ENCODE measurements around the gene HOXA7. TPM values are rescaled to one million over a fixed set of nuclear protein-coding genes. Genes with fewer than 3 reads are reported as not detected.
A peak's percentile ranks its signal among the peaks of the same experiment; 100 is the strongest.

The HOXA7 gene
- total and polyA plus RNA-seq, 8 donors, result 0.98 to 34.8 (median 1.2) TPM; not detected in 1

DNA sequence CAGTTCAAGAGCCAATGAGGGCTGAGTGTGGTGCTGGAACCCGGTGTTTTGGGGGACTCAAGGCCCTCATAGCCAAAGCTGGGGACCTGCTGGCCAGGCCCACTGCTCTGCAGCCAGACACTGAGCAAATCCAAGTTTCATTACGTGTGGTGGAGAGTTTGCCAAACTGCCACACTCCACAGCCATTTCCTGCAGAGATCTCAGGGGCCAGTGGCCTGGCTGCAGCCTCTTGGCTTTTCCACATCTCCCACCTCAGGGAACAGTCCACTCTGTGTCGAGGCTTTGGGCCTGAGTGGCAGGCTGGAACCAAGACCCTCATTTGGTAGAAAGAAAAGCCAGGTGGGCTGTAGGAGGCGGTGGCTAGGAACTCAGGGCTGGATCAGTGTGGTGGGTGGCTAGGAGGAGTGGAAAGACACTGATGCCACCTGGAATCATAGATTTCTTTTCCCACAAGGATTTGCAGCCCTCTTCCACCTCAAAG is 25.4 kb upstream of the HOXA7 start:
- H3K9me3 ChIP-seq, result peaks cover 0 to 6% (median 0%) of the 10 kb centered on the region in 4 donors
- no peak overlapping the region for H3K4me3 ChIP-seq
- H3K27me3 ChIP-seq, result peaks cover 60 to 100% (median 93%) of the 10 kb centered on the region in 3 donors
- TF ChIP-seq, protein P1, sequence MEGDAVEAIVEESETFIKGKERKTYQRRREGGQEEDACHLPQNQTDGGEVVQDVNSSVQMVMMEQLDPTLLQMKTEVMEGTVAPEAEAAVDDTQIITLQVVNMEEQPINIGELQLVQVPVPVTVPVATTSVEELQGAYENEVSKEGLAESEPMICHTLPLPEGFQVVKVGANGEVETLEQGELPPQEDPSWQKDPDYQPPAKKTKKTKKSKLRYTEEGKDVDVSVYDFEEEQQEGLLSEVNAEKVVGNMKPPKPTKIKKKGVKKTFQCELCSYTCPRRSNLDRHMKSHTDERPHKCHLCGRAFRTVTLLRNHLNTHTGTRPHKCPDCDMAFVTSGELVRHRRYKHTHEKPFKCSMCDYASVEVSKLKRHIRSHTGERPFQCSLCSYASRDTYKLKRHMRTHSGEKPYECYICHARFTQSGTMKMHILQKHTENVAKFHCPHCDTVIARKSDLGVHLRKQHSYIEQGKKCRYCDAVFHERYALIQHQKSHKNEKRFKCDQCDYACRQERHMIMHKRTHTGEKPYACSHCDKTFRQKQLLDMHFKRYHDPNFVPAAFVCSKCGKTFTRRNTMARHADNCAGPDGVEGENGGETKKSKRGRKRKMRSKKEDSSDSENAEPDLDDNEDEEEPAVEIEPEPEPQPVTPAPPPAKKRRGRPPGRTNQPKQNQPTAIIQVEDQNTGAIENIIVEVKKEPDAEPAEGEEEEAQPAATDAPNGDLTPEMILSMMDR (IDR thresholded peaks at IDR 0.05), result no peak
- TF ChIP-seq POLR2A (IDR thresholded peaks at IDR 0.05) (no peak), EP300 (IDR thresholded peaks at IDR 0.05) (no peak), POLR2AphosphoS5 (IDR thresholded peaks at IDR 0.05) (no peak)
- intact Hi-C loops (cut with DNase I; ENCODE audit: low total_unique reads), result no loop called here
- no peaks in the 10 kb centered on the region for H3K36me3 ChIP-seq
- 34 to 57% (median 42%) methylated on average over 4 of the region's 4 CpGs for WGBS, 5 donors
- H3K4me1 ChIP-seq, result peaks cover 25 to 46% (median 39%) of the 10 kb centered on the region in 4 donors
- DNase-seq, result peak in 1 of 2 donors; percentile 5
- H3K27ac ChIP-seq, result no peak overlapping the region

DNA sequence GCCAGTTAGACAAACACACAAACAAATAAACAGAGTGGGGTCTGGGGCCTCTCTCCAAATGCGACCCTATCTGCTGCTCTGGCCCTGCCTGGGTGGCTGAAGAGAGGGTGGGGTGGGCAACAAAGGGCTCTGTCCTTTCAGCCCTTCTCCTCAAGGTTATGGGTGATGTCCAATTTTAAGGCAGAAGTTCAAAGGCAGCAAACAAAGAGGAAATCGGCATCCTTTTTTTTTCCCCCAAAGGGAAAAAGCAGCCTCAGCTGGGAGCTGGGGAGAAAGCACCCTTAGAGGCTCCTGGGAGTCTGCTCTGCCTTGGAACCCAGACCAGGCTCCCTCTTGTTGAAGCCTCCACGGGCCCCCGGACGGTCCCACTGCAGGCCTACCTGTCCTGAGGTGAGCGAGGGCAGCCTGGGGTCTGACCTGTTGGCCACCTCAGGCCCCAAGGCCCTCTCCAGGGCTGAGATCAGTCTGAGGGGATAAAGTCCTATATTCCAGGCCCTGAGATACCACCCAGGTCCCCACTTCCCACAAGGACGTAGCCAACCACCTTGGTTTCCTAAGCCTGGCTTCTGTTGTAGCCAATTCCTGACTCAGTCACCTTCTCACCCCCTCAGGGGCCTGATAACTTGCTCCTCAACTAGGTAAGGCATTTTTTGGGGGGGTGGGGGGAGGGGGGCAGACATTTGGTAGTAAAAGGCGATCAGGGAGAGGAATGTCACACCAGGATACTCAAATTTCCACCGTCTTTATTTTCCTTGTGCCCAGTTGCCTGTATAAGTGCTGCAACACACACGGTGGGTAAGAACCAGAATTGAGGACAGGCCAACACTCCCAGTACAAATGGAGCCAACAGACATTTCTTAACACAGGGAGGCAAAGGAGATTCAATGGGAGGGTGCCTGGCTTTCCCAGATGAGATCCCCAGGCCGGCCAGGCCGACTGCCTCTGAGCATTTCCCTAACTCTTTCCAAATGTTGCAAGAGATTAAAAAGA is 24.3 kb upstream of the HOXA7 start:
- Histone ChIP-seq H3K9me3 (peaks cover 0 to 6% (median 0%) of the 10 kb centered on the region in 4 donors), H3K36me3 (no peaks in the 10 kb centered on the region), H3K27me3 (peaks cover 51 to 100% (median 93%) of the 10 kb centered on the region in 3 donors), H3K4me1 (peaks cover 25 to 40% (median 36%) of the 10 kb centered on the region in 4 donors), H3K27ac (no peak overlapping the region), H3K4me3 (no peak overlapping the region)
- intact Hi-C loops (cut with DNase I; ENCODE audit: low total_unique reads), result no loop called here
- TF ChIP-seq, protein P1 (IDR thresholded peaks at IDR 0.05), result no peak
- TF ChIP-seq POLR2A (IDR thresholded peaks at IDR 0.05) (no peak), POLR2AphosphoS5 (IDR thresholded peaks at IDR 0.05) (no peak), EP300 (IDR thresholded peaks at IDR 0.05) (no peak)
- 45 to 56% (median 52%) methylated on average over 12 of the region's 12 CpGs for WGBS, 5 donors
- DNase-seq, result no peak

DNA sequence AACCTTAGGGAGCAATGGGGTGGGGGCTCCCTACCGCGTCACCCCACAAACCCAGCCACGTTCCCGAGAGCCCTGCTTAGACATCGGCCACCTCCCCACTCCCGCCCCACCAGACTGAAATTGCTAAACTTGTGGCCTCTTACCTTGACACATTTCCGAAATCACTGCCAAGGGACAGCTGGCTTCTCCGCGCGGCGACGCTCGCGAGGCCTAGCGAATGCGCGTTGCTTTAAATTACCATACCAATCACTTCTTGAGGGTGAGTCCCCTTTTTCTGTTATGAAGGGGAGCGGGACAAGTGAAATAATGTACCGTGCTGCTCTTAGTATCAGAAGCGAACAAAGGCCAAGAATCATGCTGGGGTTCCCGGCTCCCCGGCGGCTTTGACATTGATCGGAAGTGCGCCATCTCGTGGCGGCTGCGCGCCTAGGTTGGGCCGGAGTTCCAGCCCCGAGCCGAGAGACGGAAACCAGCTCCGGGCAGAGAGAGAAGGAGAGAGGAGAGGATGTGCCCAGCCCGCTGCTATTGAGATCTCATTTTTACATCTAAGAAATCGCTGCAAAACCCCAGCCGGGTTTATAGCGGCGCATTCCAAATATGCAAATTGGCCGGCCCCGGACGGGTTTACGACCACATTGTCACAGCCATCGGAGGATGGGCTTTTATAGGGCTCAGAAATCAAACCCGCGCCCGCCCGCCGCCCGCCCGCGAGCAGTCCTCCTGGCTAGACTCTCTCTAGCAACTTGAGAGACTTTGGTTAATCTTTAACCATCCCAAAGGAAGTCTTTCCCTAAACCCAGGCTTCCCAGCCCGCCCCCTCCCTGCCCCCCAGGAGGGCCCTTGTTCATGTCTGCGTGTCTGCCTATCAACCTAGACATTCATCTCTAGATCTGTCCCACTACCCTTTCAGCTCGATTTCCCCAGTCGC is 23.3 kb upstream of the HOXA7 start:
- Histone ChIP-seq H3K36me3 (no peaks in the 10 kb centered on the region), H3K9me3 (peaks cover 0 to 6% (median 0%) of the 10 kb centered on the region in 4 donors), H3K4me1 (peaks cover 19 to 31% (median 28%) of the 10 kb centered on the region in 4 donors), H3K27me3 (peaks cover 49 to 100% (median 93%) of the 10 kb centered on the region in 3 donors), H3K4me3 (peak overlapping the region in 2 of 4 donors; percentile 13 to 24), H3K27ac (no peak overlapping the region)
- intact Hi-C loops (cut with DNase I; ENCODE audit: low total_unique reads), result loop anchor here (10.0 kb wide), 1 partner anchor 1305 kb away; no protein-coding TSS in a partner anchor
- peak; percentile 47 to 87 for DNase-seq
- 9 to 15% (median 11%) methylated on average over 51 to 56 of the region's 56 CpGs for WGBS, 5 donors
- TF ChIP-seq POLR2AphosphoS5 (IDR thresholded peaks at IDR 0.05), result no peak
- TF ChIP-seq, protein P1 (IDR thresholded peaks at IDR 0.05), result peak in 5 of 7 experiments; percentile 10 to 77 (median 54)
